OCI-LY7 (cell line): ENCODE results near the gene DUSP7. TPM values are rescaled to one million over a fixed set of nuclear protein-coding genes. Genes with fewer than 3 reads are reported as not detected.

Experiments
- total RNA-seq, 2 experiments: library from RNA; depleted of rRNA in 1 of 2; stranded (reverse); fragments of >200 nt in 1 of 2; shearing (Covaris generic) in 1 of 2; gene quantifications; 2 replicates each; pipeline ENCODE4 v1.2.3, GENCODE V29; 2014 to 2022

DUSP7 gene
- total RNA-seq, 2 experiments from 2014 or later: 11.4 to 14.4 TPM

Other genes with a start within 250 kb of the DUSP7 start
- gene IQCF2, start 195.0 kb downstream of the DUSP7 start, total RNA-seq (2014; rRNA removed; shearing (Covaris generic)): not detected in 2 replicates
- not detected in 2 replicates for gene IQCF2, start 195.0 kb downstream of the DUSP7 start, total RNA-seq (2022)
- not detected in 2 replicates for gene IQCF5, start 181.0 kb downstream of the DUSP7 start, total RNA-seq (2014; rRNA removed; shearing (Covaris generic))
- gene IQCF5, start 181.0 kb downstream of the DUSP7 start, total RNA-seq (2022): not detected in 2 replicates
- gene IQCF1, start 153.2 kb downstream of the DUSP7 start, total RNA-seq (2014; rRNA removed; shearing (Covaris generic)): not detected in 2 replicates
- gene IQCF1, start 153.2 kb downstream of the DUSP7 start, total RNA-seq (2022): not detected in 2 replicates
- gene RRP9, start 114.7 kb downstream of the DUSP7 start, total RNA-seq (2014; rRNA removed; shearing (Covaris generic)): 36.9 and 41.1 TPM in 2 replicates
- gene RRP9, start 114.7 kb downstream of the DUSP7 start, total RNA-seq (2022): 26.5 and 34.4 TPM in 2 replicates
- gene PARP3, start 114.2 kb downstream of the DUSP7 start, total RNA-seq (2014; rRNA removed; shearing (Covaris generic)): 8.1 and 11.9 TPM in 2 replicates
- 11.0 and 12.0 TPM in 2 replicates for gene PARP3, start 114.2 kb downstream of the DUSP7 start, total RNA-seq (2022)
- not detected in 2 replicates for gene GPR62, start 101.2 kb downstream of the DUSP7 start, total RNA-seq (2014; rRNA removed; shearing (Covaris generic))
- not detected in 2 replicates for gene GPR62, start 101.2 kb downstream of the DUSP7 start, total RNA-seq (2022)
- 1.4 and 2.0 TPM in 2 replicates for gene PCBP4, start 89.1 kb downstream of the DUSP7 start, total RNA-seq (2014; rRNA removed; shearing (Covaris generic))
- gene PCBP4, start 89.1 kb downstream of the DUSP7 start, total RNA-seq (2022): 12.5 and 14.4 TPM in 2 replicates
- gene ABHD14B, start 82.5 kb downstream of the DUSP7 start, total RNA-seq (2014; rRNA removed; shearing (Covaris generic)): 11.3 and 16.1 TPM in 2 replicates
- 40.1 and 41.4 TPM in 2 replicates for gene ABHD14B, start 82.5 kb downstream of the DUSP7 start, total RNA-seq (2022)
- 3.7 and 7.5 TPM in 2 replicates for gene ABHD14A, start 81.5 kb downstream of the DUSP7 start, total RNA-seq (2014; rRNA removed; shearing (Covaris generic))
- gene ABHD14A, start 81.5 kb downstream of the DUSP7 start, total RNA-seq (2022): 8.9 and 10.5 TPM in 2 replicates
- gene ACY1, start 73.0 kb downstream of the DUSP7 start, total RNA-seq (2014; rRNA removed; shearing (Covaris generic)): 0.54 and 3.3 TPM in 2 replicates
- gene ACY1, start 73.0 kb downstream of the DUSP7 start, total RNA-seq (2022): 4.0 and 5.6 TPM in 2 replicates
- gene RPL29, start 60.7 kb downstream of the DUSP7 start, total RNA-seq (2014; rRNA removed; shearing (Covaris generic)): 1,739 and 1,781 TPM in 2 replicates
- gene RPL29, start 60.7 kb downstream of the DUSP7 start, total RNA-seq (2022): 1,513 and 1,535 TPM in 2 replicates
- 34.5 and 40.0 TPM in 2 replicates for gene POC1A, start 97.9 kb upstream of the DUSP7 start, total RNA-seq (2014; rRNA removed; shearing (Covaris generic))
- gene POC1A, start 97.9 kb upstream of the DUSP7 start, total RNA-seq (2022): 41.0 and 46.2 TPM in 2 replicates
- 24.5 and 34.4 TPM in 2 replicates for gene ALAS1, start 141.6 kb upstream of the DUSP7 start, total RNA-seq (2014; rRNA removed; shearing (Covaris generic))
- gene ALAS1, start 141.6 kb upstream of the DUSP7 start, total RNA-seq (2022): 43.3 and 43.6 TPM in 2 replicates
- 0.51 and 1.7 TPM in 2 replicates for gene TLR9, start 169.1 kb upstream of the DUSP7 start, total RNA-seq (2014; rRNA removed; shearing (Covaris generic))
- 3.7 and 9.0 TPM in 2 replicates for gene TLR9, start 169.1 kb upstream of the DUSP7 start, total RNA-seq (2022)
- 40.0 and 52.8 TPM in 2 replicates for gene TWF2, start 182.6 kb upstream of the DUSP7 start, total RNA-seq (2014; rRNA removed; shearing (Covaris generic))
- 60.2 and 64.9 TPM in 2 replicates for gene TWF2, start 182.6 kb upstream of the DUSP7 start, total RNA-seq (2022)
- gene PPM1M, start 189.2 kb upstream of the DUSP7 start, total RNA-seq (2014; rRNA removed; shearing (Covaris generic)): 1.1 and 4.4 TPM in 2 replicates
- 13.8 and 15.6 TPM in 2 replicates for gene PPM1M, start 189.2 kb upstream of the DUSP7 start, total RNA-seq (2022)
- 27.8 and 38.5 TPM in 2 replicates for gene WDR82, start 222.1 kb upstream of the DUSP7 start, total RNA-seq (2014; rRNA removed; shearing (Covaris generic))
- 66.2 and 67.9 TPM in 2 replicates for gene WDR82, start 222.1 kb upstream of the DUSP7 start, total RNA-seq (2022)
- gene GLYCTK, start 231.3 kb upstream of the DUSP7 start, total RNA-seq (2014; rRNA removed; shearing (Covaris generic)): 24.5 and 28.1 TPM in 2 replicates
- gene GLYCTK, start 231.3 kb upstream of the DUSP7 start, total RNA-seq (2022): 28.6 and 29.6 TPM in 2 replicates